ENCODE measurements around the gene PDLIM7. TPM values are rescaled to one million over a fixed set of nuclear protein-coding genes. Genes with fewer than 3 reads are reported as not detected.
A peak's percentile ranks its signal among the peaks of the same experiment; 100 is the strongest.

PDLIM7 gene
- total and polyA plus RNA-seq, 10 of the 15 experiments (the other 5 are each of a cell fraction or from before 2014, with no cell fraction given): 0.82 to 36.6 (median 19.3) TPM

- TF ChIP-seq RFX5 (IDR thresholded peaks at IDR 0.05; ENCODE audit: low read depth, low read length) (peak; percentile 95), RUNX3 (IDR thresholded peaks at IDR 0.05; ENCODE audit: low read length) (no peak)
Observed at GRCh38 chr5:177456976-177457851, 40.2 kb downstream of the PDLIM7 start (continued).

- FAIRE-seq (no peak), DNase-seq (ENCODE audit: low read depth, low spot score) (no peak), ATAC-seq (no peak)
- Histone ChIP-seq H3K9me3 (replicated peaks; ENCODE audit: control insufficient read depth, insufficient read depth, low read length) (no peaks in the 10 kb centered on the region), H3K79me2 (ENCODE audit: control insufficient read depth, insufficient read depth, low read length) (no peaks in the 10 kb centered on the region; the same call in 1 of the 2 replicates), H3K36me3 (ENCODE audit: control insufficient read depth in 2 of 2, insufficient read depth in 2 of 2, low read length in 1 of 2) (no peaks in the 10 kb centered on the region), H3K4me1 (ENCODE audit: control insufficient read depth, insufficient read depth, low read length) (peaks cover 11% of the 10 kb centered on the region), H2AFZ (ENCODE audit: control insufficient read depth, low read depth, low read length) (no peak overlapping the region), H3K27ac (ENCODE audit: control insufficient read depth, insufficient read depth) (no peak overlapping the region), H3K27me3 (replicated peaks in 1 of 2; ENCODE audit: control insufficient read depth in 2 of 2, insufficient read depth in 2 of 2, low read length in 1 of 2) (no peaks in the 10 kb centered on the region), H4K20me1 (ENCODE audit: control insufficient read depth, insufficient read depth) (no peaks in the 10 kb centered on the region), H3K4me3 (no peak overlapping the region), H3K9ac (ENCODE audit: control insufficient read depth, insufficient read depth, low read length) (no peak overlapping the region), H3K4me2 (ENCODE audit: control insufficient read depth, insufficient read depth) (no peak overlapping the region)
- BruUV-seq (replicated peaks): no TSS peak
- POLR2A ChIA-PET: interaction anchor here (0.8 to 2.0 kb wide), 3 partner anchors 11 to 53 kb away, joined by 4 to 14 read pairs (median 4); no protein-coding TSS in a partner anchor
- intact Hi-C loops (cut with micrococcal nuclease; ENCODE audit: unreplicated experiment): loop anchor here (1.0 to 2.0 kb wide), 3 partner anchors 138 to 342 kb away; no protein-coding TSS in a partner anchor
- TF ChIP-seq RB1 (IDR thresholded peaks at IDR 0.05; ENCODE audit: borderline replicate concordance) (no peak), SIX5 (IDR thresholded peaks at IDR 0.05; ENCODE audit: low read depth, low read length, severe bottlenecking) (no peak), HSF1 (IDR thresholded peaks at IDR 0.05; ENCODE audit: low read depth, low read length) (no peak), TARDBP (IDR thresholded peaks at IDR 0.05; ENCODE audit: borderline replicate concordance) (no peak), KAT2A (conservative IDR thresholded peaks at IDR 0.05; ENCODE audit: control insufficient read depth, low read depth, low read length) (no peak)
- 28% methylated on average over 7 of the region's 12 CpGs for WGBS (ENCODE audit: insufficient coverage, insufficient replicate concordance, low lambda C conversion rate, missing lambda C conversion rate)
- SMC1A ChIA-PET (ENCODE audit: uncharacterized antibody, unreplicated experiment): interaction anchor here (1.3 to 2.4 kb wide), 7 partner anchors 41 to 343 kb away, joined by 6 to 16 read pairs (median 7); partner anchors contain the start of gene PDLIM7
- RAD21 ChIA-PET (ENCODE audit: unreplicated experiment): interaction anchor here (0.6 to 6.8 kb wide), 8 partner anchors 11 to 86 kb away, joined by 3 to 108 read pairs (median 12); partner anchors contain the start of genes GRK6 and PRR7
- in situ Hi-C loops (cut with MboI): no loop called here
- CTCF ChIA-PET: interaction anchor here (1.1 to 16.4 kb wide), 11 partner anchors 22 to 343 kb away, joined by 3 to 391 read pairs (median 11); partner anchors contain the start of genes DOK3, MXD3, PDLIM7 and PFN3
Observed at GRCh38 chr5:177456591-177456964, 40.8 kb downstream of the PDLIM7 start.

Data from GM12878 (cell line).